ENCODE results near the gene GNB1L.

Gene GNB1L, protein sequence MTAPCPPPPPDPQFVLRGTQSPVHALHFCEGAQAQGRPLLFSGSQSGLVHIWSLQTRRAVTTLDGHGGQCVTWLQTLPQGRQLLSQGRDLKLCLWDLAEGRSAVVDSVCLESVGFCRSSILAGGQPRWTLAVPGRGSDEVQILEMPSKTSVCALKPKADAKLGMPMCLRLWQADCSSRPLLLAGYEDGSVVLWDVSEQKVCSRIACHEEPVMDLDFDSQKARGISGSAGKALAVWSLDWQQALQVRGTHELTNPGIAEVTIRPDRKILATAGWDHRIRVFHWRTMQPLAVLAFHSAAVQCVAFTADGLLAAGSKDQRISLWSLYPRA

DNA sequence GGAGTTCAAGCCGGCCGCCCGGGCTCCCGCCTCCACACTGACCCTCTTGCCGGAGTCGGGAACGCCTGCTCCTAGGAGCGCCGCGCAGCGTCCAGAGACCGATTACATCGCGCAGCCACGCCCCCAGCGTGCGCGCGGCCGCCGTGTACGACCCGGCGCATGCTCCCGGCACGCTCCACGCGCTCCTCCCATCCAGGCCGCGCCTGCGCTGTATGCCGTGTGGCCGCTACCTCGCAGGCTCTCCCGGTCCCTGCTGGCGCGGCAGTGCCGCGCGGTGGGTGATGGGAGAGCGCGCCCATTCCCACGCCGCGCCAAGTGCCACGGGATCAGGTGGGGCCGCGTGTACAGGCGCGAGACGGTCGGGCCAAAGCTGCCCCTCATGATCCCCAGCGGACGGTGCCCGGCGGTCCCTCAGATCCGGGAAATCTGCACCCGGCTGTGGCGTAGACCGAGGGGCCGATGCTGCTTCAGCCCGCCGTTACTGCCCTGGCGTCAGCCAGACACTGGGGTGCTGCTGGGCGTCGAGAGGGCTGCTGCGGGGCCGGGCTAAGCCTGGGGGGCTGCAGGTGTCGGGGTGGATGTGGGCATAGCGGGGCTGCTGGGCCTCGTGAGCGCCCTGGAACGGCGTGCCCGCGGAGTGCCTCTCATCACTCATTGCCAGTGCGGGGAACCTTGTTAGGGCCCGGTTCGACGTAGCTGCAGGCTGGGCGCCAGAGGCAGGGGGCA lies at the start of gene GNB1L, which contains the start of gene RTL10:
Gene GNB1L (minus strand): TSS at position 97 of the 726 bp plus-strand sequence. CDS start 33,519 bp downstream, outside the sequence.
Gene RTL10 (minus strand): TSS at position 97 of the 726 bp plus-strand sequence. CDS start 2,613 bp downstream, outside the sequence.
- H3K4me1 ChIP-seq (ENCODE audit: control insufficient read depth in 1 of 2, insufficient read depth in 2 of 2, low read length in 2 of 2), result peaks cover 37 to 43% of the 10 kb centered on the region in 2 donors
- H3K27me3 ChIP-seq (ENCODE audit: control insufficient read depth in 1 of 2, insufficient read depth in 2 of 2, low read length in 2 of 2), result no peaks in the 10 kb centered on the region
- peak within 1 kb of the TSS; percentile 91 to 99 for H3K9ac ChIP-seq (ENCODE audit: low read depth in 1 of 2, low read length in 2 of 2)
- H3K4me3 ChIP-seq (ENCODE audit: low read depth in 1 of 2, low read length in 2 of 2), result peak within 1 kb of the TSS; percentile 96 to 98
- peak within 1 kb of the TSS; percentile 90 for H3K27ac ChIP-seq (ENCODE audit: low read depth, low read length)
- peaks cover 18 to 24% of the 10 kb centered on the region in 2 donors for H3K36me3 ChIP-seq (ENCODE audit: control insufficient read depth in 1 of 2, insufficient read depth in 2 of 2, low read length in 2 of 2)
- no peaks in the 10 kb centered on the region for H3K9me3 ChIP-seq (ENCODE audit: control insufficient read depth in 1 of 2, low read length in 2 of 2)

DNA sequence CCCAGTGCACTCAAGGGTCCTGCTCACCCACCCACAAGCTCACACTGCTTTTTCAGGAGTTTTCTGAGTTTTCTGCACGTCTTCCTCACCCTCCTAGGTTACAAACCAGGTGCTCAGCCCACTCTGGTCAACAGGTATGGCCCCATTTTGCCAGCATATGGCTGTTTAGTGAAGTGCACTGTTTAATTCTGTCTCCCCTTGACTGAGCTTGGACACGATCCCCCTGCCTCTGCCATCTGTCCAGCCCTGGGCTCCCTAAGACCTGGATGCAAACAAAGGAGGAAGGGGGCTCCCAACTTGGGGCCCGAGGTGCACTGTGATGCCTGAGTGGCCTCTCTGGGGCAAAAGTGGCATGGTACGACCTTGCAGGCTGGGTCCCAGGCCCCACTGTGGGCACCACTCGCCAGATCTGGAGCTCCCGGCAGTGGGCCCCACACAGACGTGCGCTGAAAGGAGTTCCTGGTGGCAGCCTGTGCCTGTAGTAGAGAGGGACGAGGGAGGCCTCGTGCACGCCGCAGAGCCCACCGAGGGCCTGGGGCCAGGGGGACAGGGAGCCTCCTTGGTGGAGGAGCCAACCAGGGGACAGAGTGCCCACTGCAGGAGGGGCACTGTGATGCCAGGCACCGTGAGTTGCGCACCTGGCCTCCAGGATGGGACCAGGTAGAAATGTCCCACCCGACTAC lies 49.6 kb upstream of the GNB1L start:
- Histone ChIP-seq H3K4me1 (ENCODE audit: control insufficient read depth in 1 of 2, insufficient read depth in 2 of 2, low read length in 2 of 2) (peaks cover 5 to 7% of the 10 kb centered on the region in 2 donors), H3K27ac (ENCODE audit: low read depth, low read length) (no peak overlapping the region), H3K27me3 (ENCODE audit: control insufficient read depth in 1 of 2, insufficient read depth in 2 of 2, low read length in 2 of 2) (no peaks in the 10 kb centered on the region), H3K9me3 (ENCODE audit: control insufficient read depth in 1 of 2, low read length in 2 of 2) (no peaks in the 10 kb centered on the region), H3K36me3 (ENCODE audit: control insufficient read depth in 1 of 2, insufficient read depth in 2 of 2, low read length in 2 of 2) (peaks cover 0 to 9% of the 10 kb centered on the region in 2 donors), H3K4me3 (ENCODE audit: low read depth in 1 of 2, low read length in 2 of 2) (no peak overlapping the region), H3K9ac (ENCODE audit: low read depth in 1 of 2, low read length in 2 of 2) (no peak overlapping the region)

GRCh38 chr22:19903513-19903912 lies 48.8 kb upstream of the GNB1L start:
- Histone ChIP-seq H3K27ac (ENCODE audit: low read depth, low read length) (no peak overlapping the region), H3K9ac (ENCODE audit: low read depth in 1 of 2, low read length in 2 of 2) (no peak overlapping the region), H3K4me1 (ENCODE audit: control insufficient read depth in 1 of 2, insufficient read depth in 2 of 2, low read length in 2 of 2) (peaks cover 5 to 7% of the 10 kb centered on the region in 2 donors), H3K36me3 (ENCODE audit: control insufficient read depth in 1 of 2, insufficient read depth in 2 of 2, low read length in 2 of 2) (peaks cover 0 to 6% of the 10 kb centered on the region in 2 donors), H3K27me3 (ENCODE audit: control insufficient read depth in 1 of 2, insufficient read depth in 2 of 2, low read length in 2 of 2) (no peaks in the 10 kb centered on the region), H3K4me3 (ENCODE audit: low read depth in 1 of 2, low read length in 2 of 2) (no peak overlapping the region), H3K9me3 (ENCODE audit: control insufficient read depth in 1 of 2, low read length in 2 of 2) (no peaks in the 10 kb centered on the region)

- Histone ChIP-seq H3K27ac (ENCODE audit: low read depth, low read length) (no peak overlapping the region), H3K9me3 (ENCODE audit: control insufficient read depth in 1 of 2, low read length in 2 of 2) (no peaks in the 10 kb centered on the region), H3K4me1 (ENCODE audit: control insufficient read depth in 1 of 2, insufficient read depth in 2 of 2, low read length in 2 of 2) (peaks cover 5 to 7% of the 10 kb centered on the region in 2 donors), H3K9ac (ENCODE audit: low read depth in 1 of 2, low read length in 2 of 2) (no peak overlapping the region), H3K4me3 (ENCODE audit: low read depth in 1 of 2, low read length in 2 of 2) (no peak overlapping the region), H3K36me3 (ENCODE audit: control insufficient read depth in 1 of 2, insufficient read depth in 2 of 2, low read length in 2 of 2) (peaks cover 0 to 5% of the 10 kb centered on the region in 2 donors), H3K27me3 (ENCODE audit: control insufficient read depth in 1 of 2, insufficient read depth in 2 of 2, low read length in 2 of 2) (no peaks in the 10 kb centered on the region)
Measured at GRCh38 chr22:19903031-19903430, 48.4 kb upstream of the GNB1L start.

DNA sequence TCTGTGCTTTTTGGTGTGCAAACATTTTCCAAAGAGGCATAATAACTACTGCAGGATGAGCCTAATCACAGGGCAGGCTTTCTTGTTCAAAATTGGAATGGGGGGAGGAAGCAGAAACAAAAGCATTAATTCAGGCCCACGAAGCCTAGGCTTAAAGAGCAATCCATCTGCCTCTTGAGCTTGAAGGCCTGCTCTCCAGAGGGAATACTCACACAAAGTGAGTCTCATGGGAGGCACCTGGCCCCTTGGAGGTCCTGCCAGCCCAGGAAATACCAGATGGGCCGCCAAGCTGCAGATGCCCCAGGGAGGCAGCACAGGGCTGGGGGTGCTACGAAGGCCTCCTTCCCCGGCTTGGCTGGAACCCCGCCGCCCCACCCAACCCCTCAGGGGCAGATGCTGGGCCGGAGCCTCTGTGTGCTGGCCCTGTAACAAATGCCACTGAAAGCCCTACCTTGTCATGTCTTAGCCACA lies 47.6 kb upstream of the GNB1L start:
- H3K9me3 ChIP-seq (ENCODE audit: control insufficient read depth in 1 of 2, low read length in 2 of 2), result no peaks in the 10 kb centered on the region
- peaks cover 5 to 7% of the 10 kb centered on the region in 2 donors for H3K4me1 ChIP-seq (ENCODE audit: control insufficient read depth in 1 of 2, insufficient read depth in 2 of 2, low read length in 2 of 2)
- no peak overlapping the region for H3K27ac ChIP-seq (ENCODE audit: low read depth, low read length)
- H3K4me3 ChIP-seq (ENCODE audit: low read depth in 1 of 2, low read length in 2 of 2), result no peak overlapping the region
- H3K36me3 ChIP-seq (ENCODE audit: control insufficient read depth in 1 of 2, insufficient read depth in 2 of 2, low read length in 2 of 2), result peaks cover 0 to 11% of the 10 kb centered on the region in 2 donors
- H3K9ac ChIP-seq (ENCODE audit: low read depth in 1 of 2, low read length in 2 of 2), result no peak overlapping the region
- H3K27me3 ChIP-seq (ENCODE audit: control insufficient read depth in 1 of 2, insufficient read depth in 2 of 2, low read length in 2 of 2), result no peaks in the 10 kb centered on the region

DNA sequence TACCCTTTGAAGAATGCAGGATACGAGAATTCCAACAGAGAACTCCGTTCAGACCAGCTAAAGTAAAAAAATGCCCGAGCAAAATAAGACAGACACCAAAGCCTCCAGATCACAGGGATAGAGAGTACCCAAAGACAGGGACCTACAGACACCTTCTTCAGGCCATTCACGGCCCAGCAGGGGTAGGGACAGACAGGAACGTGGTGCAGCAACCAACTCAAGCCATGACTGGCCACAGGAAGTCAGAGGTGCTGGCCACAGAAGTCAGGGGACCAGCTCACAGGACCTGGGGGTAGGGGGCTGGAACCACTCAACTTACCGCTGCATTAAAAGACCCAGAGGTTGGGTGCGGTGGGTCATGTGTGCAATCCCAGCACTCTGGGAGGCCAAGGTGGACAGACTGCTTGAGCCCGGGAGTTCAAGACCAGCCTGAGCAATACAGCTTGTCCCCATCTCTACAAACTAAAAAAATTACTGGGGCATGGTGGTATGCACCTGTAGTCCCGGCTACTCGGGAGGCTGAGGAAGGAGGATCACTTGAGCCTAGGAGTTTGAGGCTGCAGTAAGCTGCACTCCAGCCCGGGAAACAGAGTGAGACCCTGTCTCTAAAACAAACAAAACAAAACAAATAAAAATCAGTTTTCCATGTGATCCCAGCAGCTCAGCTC lies 47.0 kb upstream of the GNB1L start:
- Histone ChIP-seq H3K27ac (ENCODE audit: low read depth, low read length) (no peak overlapping the region), H3K4me3 (ENCODE audit: low read depth in 1 of 2, low read length in 2 of 2) (no peak overlapping the region), H3K4me1 (ENCODE audit: control insufficient read depth in 1 of 2, insufficient read depth in 2 of 2, low read length in 2 of 2) (peaks cover 5 to 7% of the 10 kb centered on the region in 2 donors), H3K9ac (ENCODE audit: low read depth in 1 of 2, low read length in 2 of 2) (no peak overlapping the region), H3K27me3 (ENCODE audit: control insufficient read depth in 1 of 2, insufficient read depth in 2 of 2, low read length in 2 of 2) (no peaks in the 10 kb centered on the region), H3K9me3 (ENCODE audit: control insufficient read depth in 1 of 2, low read length in 2 of 2) (no peaks in the 10 kb centered on the region), H3K36me3 (ENCODE audit: control insufficient read depth in 1 of 2, insufficient read depth in 2 of 2, low read length in 2 of 2) (peaks cover 0 to 11% of the 10 kb centered on the region in 2 donors)

DNA sequence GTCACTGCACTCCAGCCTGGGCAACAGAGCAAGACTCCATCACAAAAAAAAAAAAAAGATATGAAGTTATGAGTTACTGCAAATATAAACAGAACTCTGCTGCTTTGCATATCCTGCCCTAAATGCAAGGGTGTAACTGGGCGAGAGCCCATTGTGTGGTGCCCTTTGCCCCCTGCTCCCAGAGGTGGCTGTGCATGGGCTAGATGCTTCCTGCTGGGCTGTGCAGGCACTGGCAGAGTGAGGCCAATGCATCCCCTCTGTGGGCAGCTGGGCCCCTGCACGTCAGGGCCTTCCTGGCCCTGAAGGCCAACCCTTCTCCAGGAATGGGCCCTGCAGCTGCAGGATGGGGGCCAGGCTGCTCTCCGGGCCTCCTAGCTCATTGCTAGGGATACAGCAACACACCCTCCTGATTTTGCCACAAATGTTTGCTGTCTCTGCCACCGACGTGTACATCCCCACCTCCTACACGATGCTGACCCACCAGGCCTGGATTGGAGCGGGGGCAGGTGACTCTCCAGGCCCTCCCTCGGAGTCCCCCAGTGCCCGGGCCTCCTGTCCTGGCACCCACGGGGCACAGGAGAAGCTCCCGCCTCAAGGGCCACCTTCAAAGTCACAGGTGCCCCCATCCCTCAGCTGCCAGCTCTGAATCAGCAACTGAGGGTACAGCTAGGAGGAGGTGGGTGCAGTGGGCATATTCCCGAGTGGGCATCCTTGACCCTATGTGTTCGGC lies 46.2 kb upstream of the GNB1L start:
- H3K27me3 ChIP-seq (ENCODE audit: control insufficient read depth in 1 of 2, insufficient read depth in 2 of 2, low read length in 2 of 2), result no peaks in the 10 kb centered on the region
- H3K9ac ChIP-seq (ENCODE audit: low read depth in 1 of 2, low read length in 2 of 2), result no peak overlapping the region
- no peak overlapping the region for H3K4me3 ChIP-seq (ENCODE audit: low read depth in 1 of 2, low read length in 2 of 2)
- peaks cover 0 to 11% of the 10 kb centered on the region in 2 donors for H3K36me3 ChIP-seq (ENCODE audit: control insufficient read depth in 1 of 2, insufficient read depth in 2 of 2, low read length in 2 of 2)
- H3K9me3 ChIP-seq (ENCODE audit: control insufficient read depth in 1 of 2, low read length in 2 of 2), result no peaks in the 10 kb centered on the region
- no peak overlapping the region for H3K27ac ChIP-seq (ENCODE audit: low read depth, low read length)
- peaks cover 5 to 7% of the 10 kb centered on the region in 2 donors for H3K4me1 ChIP-seq (ENCODE audit: control insufficient read depth in 1 of 2, insufficient read depth in 2 of 2, low read length in 2 of 2)

GRCh38 chr22:19898831-19899567 lies 44.3 kb upstream of the GNB1L start:
- Histone ChIP-seq H3K9me3 (ENCODE audit: control insufficient read depth in 1 of 2, low read length in 2 of 2) (no peaks in the 10 kb centered on the region), H3K27ac (ENCODE audit: low read depth, low read length) (no peak overlapping the region), H3K36me3 (ENCODE audit: control insufficient read depth in 1 of 2, insufficient read depth in 2 of 2, low read length in 2 of 2) (peaks cover 0 to 21% of the 10 kb centered on the region in 2 donors), H3K27me3 (ENCODE audit: control insufficient read depth in 1 of 2, insufficient read depth in 2 of 2, low read length in 2 of 2) (no peaks in the 10 kb centered on the region), H3K4me3 (ENCODE audit: low read depth in 1 of 2, low read length in 2 of 2) (no peak overlapping the region), H3K4me1 (ENCODE audit: control insufficient read depth in 1 of 2, insufficient read depth in 2 of 2, low read length in 2 of 2) (peaks cover 5 to 7% of the 10 kb centered on the region in 2 donors), H3K9ac (ENCODE audit: low read depth in 1 of 2, low read length in 2 of 2) (no peak overlapping the region)

GRCh38 chr22:19898145-19898544 lies 43.5 kb upstream of the GNB1L start:
- H3K27ac ChIP-seq (ENCODE audit: low read depth, low read length), result no peak overlapping the region
- no peak overlapping the region for H3K4me3 ChIP-seq (ENCODE audit: low read depth in 1 of 2, low read length in 2 of 2)
- no peaks in the 10 kb centered on the region for H3K9me3 ChIP-seq (ENCODE audit: control insufficient read depth in 1 of 2, low read length in 2 of 2)
- H3K9ac ChIP-seq (ENCODE audit: low read depth in 1 of 2, low read length in 2 of 2), result no peak overlapping the region
- H3K36me3 ChIP-seq (ENCODE audit: control insufficient read depth in 1 of 2, insufficient read depth in 2 of 2, low read length in 2 of 2), result peaks cover 0 to 26% of the 10 kb centered on the region in 2 donors
- peaks cover 5 to 7% of the 10 kb centered on the region in 2 donors for H3K4me1 ChIP-seq (ENCODE audit: control insufficient read depth in 1 of 2, insufficient read depth in 2 of 2, low read length in 2 of 2)
- H3K27me3 ChIP-seq (ENCODE audit: control insufficient read depth in 1 of 2, insufficient read depth in 2 of 2, low read length in 2 of 2), result no peaks in the 10 kb centered on the region
